NCI-H146 (cell line): ENCODE results near the gene ARHGEF37.

Source experiments
- DNase-seq: peaks from one replicate; lab custom pipeline; 2025; lab: John Stamatoyannopoulos, UW

Gene ARHGEF37

DNA sequence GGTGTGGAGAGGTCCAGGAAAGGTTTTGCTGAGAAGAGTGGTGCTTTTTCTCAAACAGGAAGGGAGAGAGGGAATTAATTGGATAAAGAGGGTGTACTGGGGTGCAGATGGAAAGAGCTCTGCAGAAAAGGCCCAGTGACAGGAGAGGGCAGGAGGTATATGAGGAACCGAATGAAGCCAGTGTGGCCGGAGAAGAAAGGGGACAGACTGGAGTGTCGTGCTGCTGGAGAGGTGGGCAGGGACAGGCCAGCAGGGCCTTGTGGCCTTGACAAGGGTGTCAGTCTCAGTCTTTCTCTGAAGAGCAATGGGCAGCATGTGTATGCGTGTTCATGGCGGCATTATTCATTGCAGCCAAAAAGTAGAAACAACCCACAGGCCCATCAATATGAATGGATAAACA lies 48.1 kb downstream of the ARHGEF37 start:
- DNase-seq, result no peak

DNA sequence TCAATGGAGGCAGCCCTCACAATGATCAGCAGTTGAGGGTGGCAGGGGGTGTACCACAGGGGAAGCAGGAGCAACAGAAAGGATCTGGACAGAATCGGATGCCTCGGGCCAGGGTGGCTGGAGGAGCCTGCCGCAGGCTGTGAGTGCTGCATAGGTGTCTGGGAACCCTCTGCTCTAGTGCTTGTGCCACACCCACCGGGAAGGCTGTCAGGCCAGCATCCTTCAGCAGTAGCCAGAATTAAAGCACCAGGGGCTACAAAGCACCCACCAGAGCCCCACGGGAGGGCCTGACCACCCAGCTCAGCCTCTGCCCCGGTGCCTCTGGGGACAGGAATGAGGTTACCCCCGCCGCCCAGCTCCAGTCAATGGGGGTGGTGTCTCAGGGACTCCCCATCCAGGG lies 49.0 kb downstream of the ARHGEF37 start:
- no peak for DNase-seq

DNA sequence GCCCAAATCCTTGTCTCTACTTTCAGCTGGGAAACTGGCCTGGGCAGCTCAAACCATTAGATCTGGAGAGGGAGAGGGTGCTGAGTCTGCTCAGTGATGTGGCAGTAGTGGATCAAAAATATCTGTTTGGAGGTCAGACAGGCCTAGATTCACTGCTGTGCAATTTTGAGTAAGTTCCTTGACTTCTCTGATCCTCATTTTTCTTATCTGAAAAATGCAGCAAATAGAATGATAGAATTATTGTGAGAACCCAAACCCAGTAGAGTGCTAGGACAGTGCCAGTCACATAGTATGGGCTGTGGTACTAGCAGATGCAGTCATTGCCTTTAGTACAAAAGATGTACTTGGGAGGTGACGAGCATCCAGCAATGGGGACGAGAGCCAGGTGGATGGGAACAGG lies 50.2 kb downstream of the ARHGEF37 start:
- DNase-seq, result no peak

DNA sequence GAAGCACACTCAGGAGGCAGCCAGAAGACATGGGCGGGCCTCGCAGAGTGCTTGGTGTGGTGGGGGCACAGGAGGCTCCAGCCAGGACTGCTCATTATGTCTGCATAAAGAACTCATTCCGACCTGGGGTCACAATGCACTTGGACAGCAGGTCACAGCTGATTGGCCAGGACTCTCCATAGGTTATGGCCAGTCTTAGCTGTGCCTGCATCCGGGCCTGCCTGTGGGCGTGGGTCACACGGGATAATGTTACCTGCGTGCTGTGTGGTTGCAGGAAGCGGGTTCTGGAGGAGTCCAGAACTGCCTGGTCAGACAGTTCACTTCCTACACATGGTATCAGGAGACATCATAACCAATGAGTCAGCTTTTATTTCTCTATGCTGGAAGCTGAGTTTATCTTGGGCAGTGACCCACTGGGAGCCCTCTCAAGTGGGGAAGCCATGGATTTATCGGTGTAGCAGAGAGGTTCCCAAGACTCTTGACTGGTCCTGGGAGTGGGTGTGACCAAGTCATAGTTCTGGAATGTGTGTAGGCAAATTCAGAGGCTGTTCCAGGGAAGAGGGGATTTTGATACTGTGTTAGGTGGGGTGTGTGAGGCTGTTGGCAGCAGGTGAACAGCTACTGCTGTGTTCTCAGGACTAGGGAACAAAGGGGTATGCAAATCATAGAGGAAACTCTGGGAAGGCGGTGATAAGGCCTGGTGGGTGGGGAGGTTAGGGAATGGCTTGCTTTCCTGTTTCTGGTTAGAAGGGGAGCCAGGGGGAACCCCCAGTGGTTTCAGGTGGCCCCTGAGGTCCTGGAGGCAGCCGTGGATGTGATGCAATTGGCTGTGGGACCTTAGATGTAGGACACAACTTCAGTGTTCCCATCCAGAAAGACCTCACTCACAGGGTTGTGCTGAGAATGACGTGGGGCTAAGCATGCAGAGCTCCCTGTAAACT lies 51.3 kb downstream of the ARHGEF37 start:
- DNase-seq, result peak; percentile 57

DNA sequence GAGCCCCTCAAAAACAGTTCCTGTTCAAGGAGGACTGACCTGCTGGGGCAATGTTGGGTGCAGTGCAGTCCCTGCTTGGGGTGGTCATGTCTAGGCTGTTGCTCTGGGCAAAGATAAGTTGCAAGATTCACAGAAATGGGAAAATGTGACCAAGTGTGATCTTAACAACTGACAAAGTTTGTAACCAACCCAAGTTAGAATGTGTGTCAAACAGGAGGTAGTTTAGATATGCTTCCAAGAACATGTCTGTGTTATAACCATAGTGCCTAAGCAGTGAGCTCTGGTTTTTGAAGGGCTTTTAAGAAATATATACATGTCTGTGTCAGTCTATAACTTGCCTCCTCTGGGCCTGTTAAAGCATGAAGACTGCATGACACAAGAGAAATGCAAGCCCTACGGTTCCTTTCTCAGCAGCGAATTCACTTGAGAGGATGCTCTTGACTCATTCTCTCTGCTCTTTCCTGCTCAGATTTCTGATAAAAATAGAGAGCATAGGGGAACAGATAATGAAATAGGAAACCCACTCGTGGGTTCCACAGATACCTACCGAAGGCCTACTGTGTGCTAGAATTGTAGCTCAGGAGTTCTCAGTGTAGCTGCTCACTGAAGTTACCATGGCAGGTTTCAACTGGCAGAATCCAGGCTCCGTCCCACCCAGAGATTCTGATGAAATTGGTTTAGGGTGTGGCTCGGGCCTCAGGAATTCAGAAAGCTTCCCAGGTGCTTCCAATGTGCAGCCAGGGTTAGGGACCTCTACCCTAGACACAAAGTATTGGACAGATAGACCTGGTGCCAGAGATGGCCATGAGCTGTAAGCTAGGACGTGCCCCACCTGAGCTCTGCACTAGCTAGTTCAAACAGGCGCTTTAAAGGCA lies 52.4 kb downstream of the ARHGEF37 start:
- DNase-seq, result no peak

DNA sequence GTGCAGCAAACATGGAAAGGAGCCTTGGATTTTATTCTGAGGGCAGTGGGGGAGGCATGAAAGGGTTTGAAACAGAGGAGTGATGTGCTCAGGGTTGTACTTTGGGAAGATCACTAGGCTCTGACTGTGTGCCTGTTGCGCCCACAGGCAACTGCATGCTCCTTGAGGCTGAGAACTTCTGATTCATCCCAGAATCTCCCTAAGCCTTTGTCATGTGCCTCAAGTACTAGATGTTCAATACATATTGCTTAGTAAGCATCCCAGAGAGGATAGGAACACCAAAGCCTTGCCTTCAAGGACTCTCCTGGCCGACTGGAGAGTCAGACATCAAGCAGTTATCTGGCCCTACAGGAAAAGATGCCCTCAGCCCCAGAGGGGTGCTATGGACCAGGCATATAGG lies 54.1 kb downstream of the ARHGEF37 start:
- DNase-seq, result no peak

DNA sequence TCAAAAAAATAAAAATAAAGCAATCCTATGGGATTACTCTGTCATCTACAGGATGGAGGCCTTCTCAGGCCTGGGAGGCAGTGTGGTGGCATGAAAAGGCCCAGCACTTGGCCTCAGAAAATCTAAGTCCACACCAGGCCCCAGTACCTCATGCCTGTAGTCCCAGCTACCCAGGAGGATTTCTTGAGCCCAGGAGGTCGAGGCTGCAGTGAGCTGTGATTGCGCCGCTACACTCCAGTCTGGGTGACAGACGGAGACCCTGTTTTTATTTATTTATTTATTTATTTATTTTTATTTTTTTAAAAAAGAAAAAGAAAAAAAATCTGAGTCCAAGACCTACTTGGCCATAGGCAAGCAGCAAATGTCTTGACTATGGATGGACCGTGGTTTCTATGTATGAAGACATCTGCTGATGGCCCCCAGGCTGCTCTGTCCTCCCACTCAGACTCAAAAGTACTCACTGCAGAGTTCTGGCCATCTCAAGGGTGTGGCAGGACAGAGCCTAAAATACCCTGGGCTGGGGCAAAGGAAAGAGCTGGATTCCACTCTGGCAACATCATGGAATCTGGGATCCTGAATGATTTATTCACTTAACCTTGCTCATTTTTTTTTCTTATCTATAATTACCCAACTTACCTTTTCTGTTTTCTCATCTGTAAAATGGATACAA lies 55.0 kb downstream of the ARHGEF37 start:
- no peak for DNase-seq

DNA sequence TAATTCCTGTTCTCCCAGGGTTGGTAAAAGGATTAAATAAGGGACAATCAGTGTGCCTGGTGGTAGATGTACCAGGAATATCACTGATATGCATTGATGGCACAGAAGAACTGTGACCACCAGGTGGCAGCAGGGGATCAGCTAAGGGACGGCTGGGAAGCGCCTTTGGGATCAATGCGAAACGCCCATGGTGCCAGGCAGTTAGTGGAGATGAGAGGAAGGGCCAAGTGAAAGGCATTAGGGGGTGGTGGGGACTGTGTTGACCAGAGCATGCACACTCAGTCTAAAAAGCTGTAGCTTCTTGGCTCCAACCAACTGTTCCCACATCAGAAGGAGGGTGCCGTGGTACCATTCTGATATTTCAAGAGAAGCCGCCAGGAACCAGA lies 55.6 kb downstream of the ARHGEF37 start:
- DNase-seq, result peak; percentile 68

DNA sequence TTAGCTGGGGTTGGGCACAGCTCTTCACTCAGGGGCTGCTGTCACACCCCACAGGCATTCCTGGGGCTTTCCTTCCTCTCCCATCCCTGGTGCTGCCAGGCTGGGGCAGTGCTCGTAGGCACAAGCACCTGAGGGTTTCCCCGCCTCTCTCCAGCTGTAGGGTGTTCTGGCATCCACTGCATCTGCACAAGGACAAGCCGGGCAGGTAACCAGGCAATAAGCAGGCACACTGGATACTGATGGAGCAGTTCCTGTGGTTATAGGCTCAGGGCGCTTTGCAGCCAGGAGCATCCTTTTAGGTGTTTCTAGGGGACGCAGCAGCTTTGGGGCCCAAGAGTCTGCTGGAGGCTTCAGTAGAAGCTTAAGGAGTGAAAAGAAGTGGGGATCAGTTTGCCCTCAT lies 56.8 kb downstream of the ARHGEF37 start:
- no peak for DNase-seq

DNA sequence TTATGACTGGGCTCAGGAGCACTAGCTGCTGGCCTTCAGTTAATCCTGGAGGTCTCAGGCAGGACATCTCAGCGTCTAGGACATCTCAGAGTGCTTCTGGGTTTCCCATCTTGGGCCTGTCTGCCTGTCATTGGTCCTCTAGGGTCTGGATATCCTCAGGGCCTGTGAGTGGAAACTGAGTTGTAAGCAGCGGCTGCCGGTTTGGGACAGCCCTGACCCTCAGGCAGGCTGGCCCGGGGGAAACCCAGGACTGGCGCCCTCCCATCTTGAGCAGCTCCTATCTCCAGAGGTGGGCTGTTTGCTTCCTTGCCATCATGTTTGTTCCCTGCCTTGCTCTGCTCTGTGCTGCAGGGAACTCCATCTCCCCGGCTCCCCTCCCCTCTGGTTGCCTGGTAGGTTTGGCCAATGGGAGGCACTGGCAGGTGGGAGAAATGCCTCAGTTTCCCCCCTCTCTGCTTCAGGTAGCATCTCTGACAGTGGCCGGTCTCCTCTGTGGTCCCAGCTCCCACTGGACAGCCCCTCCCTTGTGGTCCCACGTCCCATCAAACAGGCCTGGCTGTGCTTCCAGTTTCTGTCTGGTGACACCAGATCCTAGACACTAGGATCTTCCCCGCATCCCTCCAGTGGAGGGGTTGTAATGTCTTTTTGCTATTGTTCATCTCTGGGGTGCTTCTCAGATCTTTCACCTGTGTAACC lies 57.4 kb downstream of the ARHGEF37 start:
- no peak for DNase-seq

DNA sequence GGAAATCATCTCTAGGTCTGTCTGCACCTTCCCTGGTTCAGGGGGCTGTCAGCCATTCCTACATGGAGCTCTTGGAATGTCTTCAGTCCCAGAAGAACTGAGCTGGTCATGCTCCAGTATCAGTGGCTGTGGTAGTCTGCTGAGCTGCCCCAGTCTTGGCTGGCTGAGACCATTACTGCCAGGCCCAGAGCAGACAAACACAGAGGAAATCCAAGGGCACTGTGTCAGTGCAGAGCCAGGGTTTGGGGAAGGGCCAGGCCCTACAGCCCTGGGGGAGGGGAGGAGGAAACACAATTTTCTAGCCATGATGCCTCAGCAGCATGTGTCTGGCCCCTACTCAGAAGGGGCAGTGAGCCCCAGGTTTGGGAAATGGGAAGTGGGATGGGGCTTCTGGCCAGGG lies 58.4 kb downstream of the ARHGEF37 start:
- no peak for DNase-seq

DNA sequence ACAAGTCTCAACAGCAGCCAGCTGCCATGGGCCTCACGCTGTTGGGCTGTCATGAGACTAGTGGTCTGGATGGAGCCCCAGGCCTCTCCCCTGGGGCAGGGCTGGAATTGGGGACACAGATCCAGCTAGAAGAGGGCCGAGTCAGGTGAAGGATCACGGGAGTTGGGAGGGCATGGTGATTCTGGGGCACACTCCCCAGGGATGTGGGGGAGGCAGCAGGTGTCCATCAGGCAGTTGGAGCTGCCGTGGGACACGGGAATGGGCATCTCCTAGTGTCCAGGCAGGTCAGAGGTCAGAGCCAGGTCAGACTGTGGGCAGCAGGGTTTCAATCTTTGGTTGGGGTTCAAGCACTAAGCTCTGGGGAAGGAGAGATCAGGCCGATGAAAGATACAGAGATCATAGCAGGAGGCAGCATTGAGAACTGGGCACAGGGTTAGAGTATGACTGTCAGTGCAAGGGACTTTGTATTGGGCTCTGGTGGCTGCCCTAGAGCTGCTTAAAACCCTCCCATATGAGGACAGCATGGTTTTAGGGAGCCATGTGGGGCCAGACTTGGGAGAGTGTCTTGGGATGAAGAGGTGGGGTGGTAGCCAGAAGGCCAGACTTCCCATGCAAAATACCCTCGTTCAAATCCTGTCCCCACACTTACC lies 59.2 kb downstream of the ARHGEF37 start:
- DNase-seq, result no peak

DNA sequence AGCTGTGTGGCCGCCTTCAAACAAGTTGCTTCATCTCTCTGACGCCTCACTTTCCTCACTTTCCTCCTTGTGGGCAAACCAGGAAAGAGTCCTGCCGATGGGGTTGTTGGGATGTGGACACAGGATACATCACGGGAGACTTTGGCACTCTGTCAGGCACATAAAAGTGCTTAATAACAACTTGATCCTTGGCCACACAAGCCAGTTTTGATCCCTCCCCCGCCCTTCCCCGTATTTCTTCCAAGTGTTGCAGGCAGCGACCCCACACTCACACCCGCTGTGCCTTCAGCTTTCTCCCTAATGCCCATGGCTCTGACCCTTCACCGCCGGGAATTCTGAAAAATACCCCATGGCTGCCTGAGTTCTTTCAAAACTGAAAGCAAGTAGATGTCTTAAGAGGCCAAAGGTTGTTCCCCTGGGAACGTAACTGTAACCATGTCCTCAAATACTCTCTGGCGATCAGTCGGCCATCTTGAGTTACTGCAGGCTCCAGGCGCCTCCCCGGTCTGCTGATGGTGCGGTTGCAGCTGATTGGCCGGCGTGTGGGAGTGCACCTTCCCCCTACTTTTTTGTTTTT lies 59.8 kb downstream of the ARHGEF37 start:
- DNase-seq, result no peak

DNA sequence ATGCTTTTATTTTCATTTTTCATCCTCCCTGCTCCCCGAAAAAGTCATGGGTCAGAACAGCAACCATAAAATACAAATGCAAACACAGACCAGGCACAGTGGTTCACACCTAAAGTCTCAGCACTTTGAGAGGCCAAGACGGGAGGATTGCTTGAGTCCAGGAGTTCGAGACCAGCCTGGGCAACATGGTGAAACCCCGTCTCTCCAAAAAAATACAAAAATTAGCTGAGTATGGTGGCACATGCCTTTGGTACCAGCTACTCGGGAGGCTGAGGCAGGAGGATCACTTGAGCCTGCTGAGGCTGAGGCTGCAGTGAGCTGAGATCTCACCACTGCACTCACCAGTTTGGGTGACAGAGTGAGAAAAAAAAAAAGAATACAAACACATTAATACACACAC lies 60.3 kb downstream of the ARHGEF37 start:
- no peak for DNase-seq

DNA sequence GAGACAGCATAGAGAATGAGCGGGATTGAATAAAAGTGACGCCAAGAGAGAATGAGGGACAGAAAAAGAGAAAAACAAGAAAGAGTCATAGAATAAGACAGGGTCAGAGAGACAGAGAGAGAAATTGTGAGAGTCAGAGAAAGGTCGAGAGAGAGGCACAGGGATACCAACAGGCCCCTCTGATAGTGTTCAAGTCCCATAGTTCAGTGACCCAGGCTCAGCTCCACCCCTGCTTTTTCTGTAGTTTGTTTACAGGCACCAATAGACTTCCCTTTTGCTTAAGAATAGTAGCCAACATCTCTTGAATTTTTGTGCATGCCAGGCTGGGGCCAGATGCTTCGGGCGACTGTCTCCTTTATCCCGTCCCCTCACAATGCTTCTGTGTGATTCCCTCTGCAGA lies 62.5 kb downstream of the ARHGEF37 start:
- DNase-seq, result no peak

DNA sequence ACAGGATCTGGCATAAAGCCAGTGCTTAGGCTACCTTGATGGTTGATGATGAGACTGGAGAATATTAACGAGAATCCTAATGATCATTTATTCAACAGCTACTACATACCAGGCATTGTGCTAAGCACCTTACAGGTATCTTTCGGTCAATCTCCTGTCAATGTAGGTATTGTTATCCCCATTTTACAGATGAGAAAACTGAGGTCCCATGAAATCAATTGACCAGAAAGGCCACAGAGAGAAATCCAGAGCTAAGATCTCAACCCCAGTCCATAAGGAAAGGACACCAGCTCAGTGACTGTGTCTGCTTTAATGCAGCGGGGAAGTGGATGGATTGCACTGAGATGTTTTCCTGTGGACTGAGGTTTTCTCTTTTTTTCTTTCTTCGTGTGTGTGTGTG lies 63.3 kb downstream of the ARHGEF37 start:
- DNase-seq, result no peak

DNA sequence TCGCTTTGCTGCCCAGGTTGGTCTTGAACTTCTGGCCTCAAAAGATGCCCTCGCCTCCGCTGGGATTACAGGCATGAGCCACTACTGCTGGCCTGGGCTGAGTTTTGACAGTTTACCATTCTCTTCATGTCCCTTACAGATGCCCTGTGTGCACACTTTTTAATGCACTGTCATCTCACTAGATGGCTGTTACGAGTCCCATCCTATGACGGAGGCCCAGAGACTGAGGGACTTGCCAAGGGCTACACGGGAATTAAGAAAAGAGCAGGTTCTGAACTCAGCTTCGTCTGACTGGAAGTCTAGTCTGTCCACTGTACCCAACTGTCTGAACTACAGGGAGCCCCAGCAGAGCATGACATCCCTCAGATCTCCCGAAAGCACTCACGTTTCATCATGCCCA lies 63.9 kb downstream of the ARHGEF37 start:
- DNase-seq, result no peak

DNA sequence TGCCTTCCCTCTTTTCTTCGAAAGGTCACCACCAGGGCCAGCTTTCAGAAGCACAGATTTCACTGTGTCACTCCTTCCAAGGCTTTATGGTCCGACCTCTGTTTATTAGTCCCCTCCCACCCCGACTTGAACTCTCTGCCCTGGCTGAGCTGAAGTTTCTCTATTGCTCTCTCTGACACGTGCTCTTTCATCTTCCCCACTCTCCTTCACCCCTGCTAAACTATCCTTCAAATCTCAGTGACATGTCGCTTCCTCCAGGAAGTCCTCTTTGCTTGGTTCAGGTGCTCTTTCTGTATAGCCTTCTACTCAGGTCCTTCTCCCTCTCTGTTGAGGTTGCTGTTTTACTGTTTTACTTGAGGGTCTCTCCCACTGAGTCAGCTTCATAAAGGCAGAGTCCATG lies 64.4 kb downstream of the ARHGEF37 start:
- DNase-seq, result no peak

DNA sequence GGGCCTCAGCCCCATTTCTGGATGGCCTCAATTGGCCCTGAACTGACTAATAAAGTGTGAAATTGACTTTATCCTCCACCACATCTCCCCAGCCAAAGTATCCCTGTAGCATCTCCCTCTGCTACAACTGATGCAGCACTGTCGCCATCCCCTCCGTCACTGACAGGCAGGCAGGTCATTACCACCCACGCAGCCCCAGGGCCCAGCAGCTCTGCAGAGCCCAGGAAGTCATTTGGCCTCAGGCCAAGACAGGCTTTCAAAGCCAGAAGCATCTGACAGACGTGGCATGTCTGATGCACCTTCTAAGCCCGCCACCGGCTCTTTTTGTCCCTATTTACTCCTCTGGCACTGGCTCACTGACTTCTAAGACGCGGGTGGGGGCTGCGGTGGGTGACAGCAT lies 65.3 kb downstream of the ARHGEF37 start:
- DNase-seq, result peak; percentile 81

DNA sequence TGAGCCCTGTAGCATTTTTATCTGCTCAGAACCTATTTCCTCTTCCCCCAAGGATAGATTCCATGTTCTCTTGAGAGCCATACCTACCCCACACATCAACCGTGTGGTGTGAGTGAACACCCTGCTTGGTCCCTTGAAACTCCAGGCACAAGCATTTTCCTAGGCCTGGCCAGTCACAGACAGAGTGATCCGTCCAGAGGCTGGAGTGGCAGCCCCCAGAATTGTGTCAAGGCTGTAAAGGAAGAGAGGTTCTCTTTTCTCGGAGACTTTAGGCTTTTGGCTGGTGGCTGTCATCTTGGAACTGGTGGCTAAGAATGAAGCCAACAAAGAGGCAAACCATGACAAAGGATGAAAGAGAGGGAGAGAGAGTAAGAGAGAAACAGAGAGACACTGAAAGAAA lies 66.0 kb downstream of the ARHGEF37 start:
- no peak for DNase-seq
